Fibroblast of villous mesenchyme (primary cell): ENCODE results near the gene FAXDC2. TPM values are rescaled to one million over a fixed set of nuclear protein-coding genes. Genes with fewer than 3 reads are reported as not detected.

Experiments used
- DNase-seq: peaks from one replicate; pipeline ENCODE4 v3.0.0-alpha.2; 2010; ENCODE audit warnings: low read depth
- H3K4me3 ChIP-seq: 2 replicates; pipeline ENCODE4 v1.5.1; 2011; ENCODE audit warnings: low read depth, mild to moderate bottlenecking, low read length
- CTCF ChIP-seq: IDR thresholded peaks from 2 replicates; pipeline ENCODE4 v1.5.1; 2012; ENCODE audit warnings: low read depth, mild to moderate bottlenecking, low read length; ENCODE audit not compliant: insufficient read depth
- total RNA-seq: library from RNA; depleted of rRNA; stranded (reverse); fragments of >200 nt; gene quantifications from 2 replicates; pipeline ENCODE4 v1.2.3, GENCODE V29; 2012

FAXDC2 gene
- total RNA-seq, 1 donor = 7.8 TPM

- no peak overlapping the region for H3K4me3 ChIP-seq
- peak; percentile 49 for DNase-seq
- TF ChIP-seq CTCF = no peak
Measured at GRCh38 chr5:154863291-154864080, 13.1 kb upstream of the FAXDC2 start.

GRCh38 chr5:154862766-154863165 lies 12.4 kb upstream of the FAXDC2 start:
- TF ChIP-seq CTCF = no peak
- peak; percentile 33 for DNase-seq
- H3K4me3 ChIP-seq = no peak overlapping the region

GRCh38 chr5:154861946-154862345 lies 11.5 kb upstream of the FAXDC2 start:
- no peak overlapping the region for H3K4me3 ChIP-seq
- no peak for TF ChIP-seq CTCF
- DNase-seq = no peak

DNA sequence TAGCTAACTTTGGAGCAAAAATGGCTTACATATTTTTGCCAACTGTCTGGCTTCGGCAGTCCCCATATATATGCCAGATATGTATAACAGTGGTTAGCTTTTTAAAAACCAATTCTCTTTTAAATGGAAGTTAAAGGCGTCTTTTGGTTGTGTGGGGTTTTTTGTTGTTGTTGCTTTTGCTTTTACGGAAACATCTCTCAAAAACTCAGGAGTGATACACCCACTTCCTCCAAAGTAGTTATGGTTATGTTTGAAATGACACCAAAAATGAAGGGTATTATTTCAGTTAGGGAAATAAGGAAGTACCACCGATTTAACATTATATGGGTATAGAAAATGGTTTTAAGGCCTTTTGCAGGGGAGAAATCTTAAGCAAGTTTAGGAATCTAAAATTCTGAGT lies 10.4 kb upstream of the FAXDC2 start:
- TF ChIP-seq CTCF = no peak
- peak overlapping the region; percentile 90 for H3K4me3 ChIP-seq
- no peak for DNase-seq

DNA sequence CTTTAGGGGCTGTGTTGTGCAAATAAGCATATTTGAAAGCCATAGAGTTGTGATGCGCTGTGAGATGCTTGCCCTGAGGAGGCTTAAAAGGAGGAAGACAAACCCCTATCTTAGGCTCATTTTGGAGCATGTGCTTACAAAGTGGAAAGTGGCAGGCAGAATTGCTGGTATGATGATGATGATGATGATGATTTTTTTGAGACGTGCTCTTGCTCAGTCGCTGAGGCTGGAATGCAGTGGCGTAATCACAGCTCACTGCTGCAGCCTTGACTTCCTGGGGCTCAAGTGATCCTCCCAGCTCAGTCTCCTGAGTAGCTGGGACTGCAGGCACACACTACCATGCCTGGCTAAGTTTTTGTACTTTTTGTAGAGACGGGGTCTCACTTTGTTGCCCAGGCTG lies 9.7 kb upstream of the FAXDC2 start:
- peak overlapping the region; percentile 90 for H3K4me3 ChIP-seq
- TF ChIP-seq CTCF = no peak
- DNase-seq = peak; percentile 80

- peak overlapping the region; percentile 90 for H3K4me3 ChIP-seq
- peak; percentile 21 for DNase-seq
- TF ChIP-seq CTCF = no peak
Measured at GRCh38 chr5:154858972-154859871, 8.8 kb upstream of the FAXDC2 start.
